DND-41 (cell line): ENCODE measurements around the gene NPC2.

Experiments used
- CTCF ChIP-seq: IDR thresholded peaks from 2 replicates; pipeline ENCODE4 v1.5.1; 2012; ENCODE audit warnings: borderline replicate concordance, low read length, moderate library complexity, mild to moderate bottlenecking; ENCODE audit not compliant: poor library complexity, severe bottlenecking; ENCODE audit errors: extremely low read depth
- EZH2 ChIP-seq: IDR thresholded peaks from 3 replicates; pipeline ENCODE4 v1.6.1; 2012; ENCODE audit warnings: borderline replicate concordance, low read depth, mild to moderate bottlenecking, moderate library complexity, low read length, inconsistent platforms; ENCODE audit not compliant: severe bottlenecking

DNA sequence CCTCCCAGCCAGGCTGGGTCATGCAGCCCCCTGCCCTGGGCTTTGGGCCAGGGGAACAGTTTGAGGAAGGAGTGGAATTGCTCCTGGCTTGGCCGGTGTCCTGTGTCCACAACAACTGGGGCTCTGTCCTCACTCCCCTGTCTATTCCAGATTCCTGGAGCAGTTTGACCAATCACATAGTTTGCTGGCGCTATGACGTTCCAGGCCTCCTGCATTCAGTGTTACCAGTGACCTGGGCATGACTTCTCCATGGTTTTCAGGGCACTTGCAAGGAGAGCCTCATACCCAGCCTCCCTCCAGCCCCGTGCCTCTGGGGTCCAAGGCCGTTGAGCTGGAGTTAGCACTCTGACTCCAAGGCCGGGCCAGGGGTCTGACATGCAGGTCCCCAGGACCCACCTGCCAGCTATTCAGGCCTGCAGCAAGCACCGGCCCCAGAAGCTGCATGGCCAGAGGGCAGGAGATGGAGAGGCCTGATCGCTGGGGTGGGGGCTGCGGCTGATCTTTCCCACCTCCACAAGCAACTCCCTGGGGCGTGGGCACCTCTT lies 34.7 kb upstream of the NPC2 start:
- TF ChIP-seq CTCF (no peak), EZH2 (no peak)
